Mesenchymal stem cell (in vitro differentiated cells and primary cell): ENCODE measurements around the gene TAF1.
"Not testable (repeated sequence)": the region's sequence is repeated elsewhere in the genome, so short reads cannot be mapped to it uniquely, and the experiment has no call there.

Experiments used
- DNase-seq: peaks from one replicate; pipeline ENCODE4 v3.0.0-alpha.2; 2013
- H2AFZ ChIP-seq: one replicate; pipeline ENCODE4 v1.6.1; 2013; ENCODE audit warnings: low read depth, mild to moderate bottlenecking, control low read depth, inconsistent platforms, low read length, moderate library complexity
- H2AK5ac ChIP-seq: 2 replicates; pipeline ENCODE4 v1.6.1; 2013; ENCODE audit warnings: low read length, moderate library complexity, mild to moderate bottlenecking, inconsistent platforms; ENCODE audit not compliant: severe bottlenecking
- H2BK120ac ChIP-seq: one replicate; pipeline ENCODE4 v1.6.1; 2013; ENCODE audit warnings: low read depth, mild to moderate bottlenecking, inconsistent platforms, low read length, moderate library complexity
- H2BK12ac ChIP-seq, 2 experiments: one replicate each; pipeline ENCODE4 v1.6.1; 2013; ENCODE audit warnings: inconsistent platforms in 2 of 2, low read length in 2 of 2, mild to moderate bottlenecking in 2 of 2, moderate library complexity in 2 of 2, control low read depth in 1 of 2
- H2BK15ac ChIP-seq: one replicate; pipeline ENCODE4 v1.6.1; 2013; ENCODE audit warnings: mild to moderate bottlenecking, low read depth, inconsistent platforms; ENCODE audit not compliant: poor library complexity, severe bottlenecking
- H2BK5ac ChIP-seq: 2 replicates; pipeline ENCODE4 v1.6.1; 2013; ENCODE audit warnings: low read depth, mild to moderate bottlenecking, low read length, control low read depth, inconsistent platforms; ENCODE audit not compliant: poor library complexity, severe bottlenecking
- H3K14ac ChIP-seq, 2 experiments: one replicate each; pipeline ENCODE4 v1.6.1; 2013; ENCODE audit warnings: inconsistent platforms in 2 of 2, low read length in 2 of 2, control low read depth in 1 of 2, mild to moderate bottlenecking in 1 of 2, moderate library complexity in 1 of 2
- H3K18ac ChIP-seq, 2 experiments: one replicate each; pipeline ENCODE4 v1.6.1; 2013; ENCODE audit warnings: inconsistent platforms in 2 of 2, low read length in 2 of 2, control low read depth in 1 of 2, low read depth in 1 of 2, mild to moderate bottlenecking in 1 of 2
- H3K23ac ChIP-seq, 2 experiments: one replicate each; pipeline ENCODE4 v1.6.1; 2013; ENCODE audit warnings: inconsistent platforms in 2 of 2, low read length in 2 of 2, mild to moderate bottlenecking in 2 of 2, moderate library complexity in 2 of 2, control low read depth in 1 of 2
- H3K27ac ChIP-seq: 2 replicates; pipeline ENCODE4 v1.5.1; 2013; ENCODE audit warnings: mild to moderate bottlenecking, moderate library complexity, low read length, control low read depth, inconsistent platforms; ENCODE audit not compliant: poor library complexity, severe bottlenecking
- H3K27me3 ChIP-seq, 2 experiments: 2 replicates each; pipeline versions ENCODE4 v1.6.1 to v1.7.0; 2013; ENCODE audit warnings: low read length in 2 of 2, mild to moderate bottlenecking in 2 of 2, moderate library complexity in 2 of 2, control low read depth in 1 of 2, inconsistent platforms in 1 of 2; ENCODE audit not compliant: control insufficient read depth in 1 of 2, insufficient read depth in 1 of 2
- H3K36me3 ChIP-seq, 2 experiments: 2 replicates each; pipeline versions ENCODE4 v1.6.1 to v1.7.0; 2013; ENCODE audit warnings: low read length in 2 of 2, control low read depth in 1 of 2, inconsistent platforms in 1 of 2, low read depth in 1 of 2, mild to moderate bottlenecking in 1 of 2; ENCODE audit not compliant: insufficient read depth in 2 of 2, control insufficient read depth in 1 of 2
- H3K4ac ChIP-seq, 2 experiments: one replicate each; pipeline ENCODE4 v1.6.1; 2013; ENCODE audit warnings: inconsistent platforms in 2 of 2, low read length in 2 of 2, mild to moderate bottlenecking in 2 of 2, moderate library complexity in 2 of 2, control low read depth in 1 of 2, low read depth in 1 of 2
- H3K4me1 ChIP-seq: 2 replicates; pipeline ENCODE4 v1.6.1; 2013; ENCODE audit warnings: low read depth, low read length, control low read depth; ENCODE audit not compliant: control insufficient read depth, insufficient read depth
- H3K4me2 ChIP-seq: 2 replicates; pipeline ENCODE4 v1.6.1; 2013; ENCODE audit warnings: low read length, mild to moderate bottlenecking, inconsistent platforms; ENCODE audit not compliant: poor library complexity, severe bottlenecking
- H3K4me3 ChIP-seq, 2 experiments: 2 replicates each; pipeline versions ENCODE4 v1.5.1 to v1.7.0; 2013; ENCODE audit warnings: low read length in 2 of 2, mild to moderate bottlenecking in 2 of 2, control low read depth in 1 of 2, low read depth in 1 of 2; ENCODE audit not compliant: insufficient read depth in 1 of 2
- H3K79me1 ChIP-seq: replicated peaks from 2 replicates; pipeline ENCODE4 v1.6.1; 2013; ENCODE audit warnings: mild to moderate bottlenecking, control low read depth, low read length, inconsistent platforms; ENCODE audit not compliant: poor library complexity, severe bottlenecking
- H3K9ac ChIP-seq: 2 replicates; pipeline ENCODE4 v1.7.0; 2013; ENCODE audit warnings: mild to moderate bottlenecking, low read length, moderate library complexity
- H3K9me3 ChIP-seq: 2 replicates; pipeline ENCODE4 v1.7.0; 2013; ENCODE audit warnings: mild to moderate bottlenecking, low read length; ENCODE audit not compliant: control insufficient read depth
- H4K8ac ChIP-seq: one replicate; pipeline ENCODE4 v1.6.1; 2013; ENCODE audit warnings: inconsistent platforms, mild to moderate bottlenecking, low read length, moderate library complexity
- H4K91ac ChIP-seq: one replicate; pipeline ENCODE4 v1.6.1; 2013; ENCODE audit warnings: mild to moderate bottlenecking, low read length, inconsistent platforms
- WGBS: methylation state at CpG from one replicate; pipeline ENCODE4 v1.1.7; 2013; ENCODE audit warnings: mixed read lengths; 5-methylcytosine and 5-hydroxymethylcytosine counted together

The TAF1 gene

DNA sequence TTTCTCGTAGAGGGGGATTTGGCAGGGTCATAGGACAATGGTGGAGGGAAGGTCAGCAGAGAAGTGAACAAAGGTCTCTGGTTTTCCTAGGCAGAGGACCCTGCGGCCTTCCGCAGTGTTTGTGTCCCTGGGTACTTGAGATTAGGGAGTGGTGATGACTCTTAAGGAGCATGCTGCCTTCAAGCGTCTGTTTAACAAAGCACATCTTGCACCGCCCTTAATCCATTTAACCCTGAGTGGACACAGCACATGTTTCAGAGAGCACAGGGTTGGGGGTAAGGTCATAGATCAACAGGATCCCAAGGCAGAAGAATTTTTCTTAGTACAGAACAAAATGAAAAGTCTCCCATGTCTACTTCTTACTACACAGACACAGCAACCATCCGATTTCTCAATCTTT is 85.4 kb downstream of the TAF1 start:
- not testable (repeated sequence) for H3K18ac ChIP-seq, H3K4me1 ChIP-seq, H4K91ac ChIP-seq, H3K9ac ChIP-seq, H3K23ac ChIP-seq, H4K8ac ChIP-seq, H2BK120ac ChIP-seq, H3K14ac ChIP-seq, H3K9me3 ChIP-seq, H3K79me1 ChIP-seq, H3K27ac ChIP-seq, H2BK15ac ChIP-seq, H3K4ac ChIP-seq, DNase-seq, H3K27me3 ChIP-seq, H2AK5ac ChIP-seq, H2AFZ ChIP-seq, H3K4me2 ChIP-seq, H2BK12ac ChIP-seq, H3K4me3 ChIP-seq, H2BK5ac ChIP-seq
- WGBS, result 100% methylated on average over 2 of the region's 6 CpGs
- H3K36me3 ChIP-seq, result peaks cover 3 to 36% of the 10 kb centered on the region in 2 experiments

DNA sequence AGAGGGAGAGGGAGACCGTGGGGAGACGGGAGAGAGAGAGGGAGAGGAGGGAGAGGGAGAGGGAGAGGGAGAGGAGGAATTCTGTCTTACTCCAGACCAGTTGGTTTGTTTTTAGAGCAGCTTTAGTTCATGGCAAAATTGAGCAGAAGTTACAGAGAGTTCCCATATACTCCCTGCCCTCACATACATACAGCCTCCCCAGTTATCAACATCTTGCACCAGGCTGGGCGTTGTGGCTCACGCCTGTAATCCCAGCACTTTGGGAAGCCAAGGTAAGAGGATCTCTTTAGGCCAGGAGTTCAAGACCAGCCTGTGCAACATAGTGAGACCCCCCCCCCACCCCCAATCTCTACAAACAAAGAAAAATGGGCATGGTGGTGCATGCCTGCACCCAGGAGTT is 86.9 kb downstream of the TAF1 start:
- WGBS, result 100% methylated on average over 2 of the region's 4 CpGs
- H4K8ac ChIP-seq, result no peak overlapping the region
- H2AFZ ChIP-seq, result no peak overlapping the region
- no peak overlapping the region for H3K4me3 ChIP-seq
- no peak overlapping the region for H2BK5ac ChIP-seq
- peaks cover 3% of the 10 kb centered on the region for H3K4me1 ChIP-seq
- DNase-seq, result no peak
- H3K9ac ChIP-seq, result no peak overlapping the region
- no peak overlapping the region for H3K18ac ChIP-seq
- H4K91ac ChIP-seq, result no peak overlapping the region
- no peak overlapping the region for H2BK12ac ChIP-seq
- H3K9me3 ChIP-seq, result no peaks in the 10 kb centered on the region
- H3K79me1 ChIP-seq, result no peaks in the 10 kb centered on the region
- no peak overlapping the region for H2AK5ac ChIP-seq
- no peak overlapping the region for H3K23ac ChIP-seq
- no peak overlapping the region for H3K27ac ChIP-seq
- H2BK120ac ChIP-seq, result no peak overlapping the region
- peaks cover 3 to 46% of the 10 kb centered on the region in 2 experiments for H3K36me3 ChIP-seq
- no peak overlapping the region for H3K4me2 ChIP-seq
- no peak overlapping the region for H2BK15ac ChIP-seq
- H3K4ac ChIP-seq, result no peak overlapping the region
- H3K14ac ChIP-seq, result no peak overlapping the region
- H3K27me3 ChIP-seq, result peaks cover 0 to 20% of the 10 kb centered on the region in 2 experiments

DNA sequence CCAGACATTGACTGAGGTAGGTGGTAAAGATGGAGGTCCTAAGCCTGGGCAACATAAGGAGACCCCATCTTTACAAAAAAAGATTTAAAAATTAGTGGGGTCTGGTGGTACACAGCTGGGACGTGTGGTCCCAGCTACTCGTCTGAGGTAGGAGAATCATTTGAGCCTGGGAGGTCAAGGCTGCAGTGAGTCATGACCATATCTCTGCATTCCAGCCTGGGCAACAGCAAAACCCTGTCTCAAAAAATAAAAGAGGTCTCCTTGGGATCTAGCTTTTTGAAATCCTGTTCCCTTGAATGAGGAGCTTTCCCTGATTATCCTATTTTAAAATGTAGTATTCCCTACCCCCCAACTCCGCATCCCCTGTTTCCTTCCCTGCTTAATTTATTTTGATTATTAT is 88.1 kb downstream of the TAF1 start:
- Histone ChIP-seq H2BK15ac (no peak overlapping the region), H3K36me3 (peaks cover 5 to 56% of the 10 kb centered on the region in 2 experiments), H3K79me1 (peaks cover 2% of the 10 kb centered on the region), H2AFZ (no peak overlapping the region), H4K91ac (no peak overlapping the region), H3K9ac (no peak overlapping the region), H3K4me3 (no peak overlapping the region), H3K23ac (no peak overlapping the region), H2BK5ac (no peak overlapping the region), H3K4me1 (peaks cover 3% of the 10 kb centered on the region), H2BK12ac (no peak overlapping the region), H4K8ac (no peak overlapping the region), H3K9me3 (no peaks in the 10 kb centered on the region), H3K4ac (no peak overlapping the region), H3K18ac (no peak overlapping the region), H3K14ac (no peak overlapping the region), H3K4me2 (no peak overlapping the region), H2BK120ac (no peak overlapping the region), H3K27me3 (peaks cover 0 to 27% of the 10 kb centered on the region in 2 experiments), H2AK5ac (no peak overlapping the region), H3K27ac (no peak overlapping the region)
- no CpG with 5 or more reads among the region's 3 CpGs for WGBS
- peak; percentile 9 for DNase-seq

DNA sequence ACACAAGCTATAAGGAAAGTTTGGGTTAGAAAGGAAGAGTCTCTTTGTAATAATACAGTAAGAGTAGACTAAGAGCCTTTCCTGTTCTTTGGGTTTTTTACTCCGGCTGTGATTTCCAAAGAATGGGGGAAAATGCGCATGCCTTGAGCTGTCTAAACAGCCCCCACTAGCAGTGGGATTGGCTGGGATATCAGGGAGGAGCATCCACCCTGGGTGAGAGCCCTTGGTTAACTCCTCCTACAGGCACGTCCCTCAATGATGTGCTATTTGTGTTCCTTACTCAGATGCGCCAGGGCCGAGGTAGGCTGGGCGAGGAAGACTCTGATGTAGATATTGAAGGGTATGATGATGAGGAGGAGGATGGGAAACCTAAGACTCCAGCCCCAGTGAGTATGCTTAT is 92.7 kb downstream of the TAF1 start:
- peaks cover 14 to 91% of the 10 kb centered on the region in 2 experiments for H3K36me3 ChIP-seq
- no peak overlapping the region for H2BK120ac ChIP-seq
- no peak overlapping the region for H3K27ac ChIP-seq
- peaks cover 0 to 27% of the 10 kb centered on the region in 2 experiments for H3K27me3 ChIP-seq
- no peaks in the 10 kb centered on the region for H3K9me3 ChIP-seq
- no peak overlapping the region for H3K4ac ChIP-seq
- no peak overlapping the region for H4K91ac ChIP-seq
- no peak for DNase-seq
- H3K18ac ChIP-seq, result no peak overlapping the region
- no peak overlapping the region for H2BK12ac ChIP-seq
- no peak overlapping the region for H3K4me3 ChIP-seq
- no peak overlapping the region for H3K23ac ChIP-seq
- no peak overlapping the region for H3K9ac ChIP-seq
- H2BK15ac ChIP-seq, result no peak overlapping the region
- no peak overlapping the region for H3K4me2 ChIP-seq
- H4K8ac ChIP-seq, result no peak overlapping the region
- no peak overlapping the region for H3K14ac ChIP-seq
- H2BK5ac ChIP-seq, result no peak overlapping the region
- H3K4me1 ChIP-seq, result no peaks in the 10 kb centered on the region
- no peak overlapping the region for H2AFZ ChIP-seq
- peaks cover 2% of the 10 kb centered on the region for H3K79me1 ChIP-seq
- no peak overlapping the region for H2AK5ac ChIP-seq
- over 99% methylated on average over 6 of the region's 6 CpGs for WGBS
